Measurements from ENCODE around the gene CNTD1.

Gene CNTD1

DNA sequence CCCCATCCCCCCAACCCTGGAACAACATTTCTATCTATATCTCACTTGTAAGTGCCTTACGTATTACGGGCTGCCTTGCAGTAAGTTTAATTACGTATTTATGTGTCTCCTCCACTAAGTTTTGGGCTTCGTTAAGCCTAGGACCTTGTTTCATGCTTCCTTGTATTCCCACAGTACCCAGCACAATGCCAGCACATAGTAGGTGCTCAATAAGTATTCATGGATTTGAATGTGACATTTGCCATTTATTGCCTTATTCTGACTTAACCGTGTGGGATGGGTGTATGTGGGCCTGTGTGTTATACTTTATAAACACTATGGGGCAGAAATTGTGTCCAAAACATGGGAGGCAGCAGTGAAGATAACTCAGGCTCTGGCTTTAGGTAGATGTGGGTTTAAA lies 6.1 kb upstream of the CNTD1 start:
- TF ChIP-seq, protein P1, sequence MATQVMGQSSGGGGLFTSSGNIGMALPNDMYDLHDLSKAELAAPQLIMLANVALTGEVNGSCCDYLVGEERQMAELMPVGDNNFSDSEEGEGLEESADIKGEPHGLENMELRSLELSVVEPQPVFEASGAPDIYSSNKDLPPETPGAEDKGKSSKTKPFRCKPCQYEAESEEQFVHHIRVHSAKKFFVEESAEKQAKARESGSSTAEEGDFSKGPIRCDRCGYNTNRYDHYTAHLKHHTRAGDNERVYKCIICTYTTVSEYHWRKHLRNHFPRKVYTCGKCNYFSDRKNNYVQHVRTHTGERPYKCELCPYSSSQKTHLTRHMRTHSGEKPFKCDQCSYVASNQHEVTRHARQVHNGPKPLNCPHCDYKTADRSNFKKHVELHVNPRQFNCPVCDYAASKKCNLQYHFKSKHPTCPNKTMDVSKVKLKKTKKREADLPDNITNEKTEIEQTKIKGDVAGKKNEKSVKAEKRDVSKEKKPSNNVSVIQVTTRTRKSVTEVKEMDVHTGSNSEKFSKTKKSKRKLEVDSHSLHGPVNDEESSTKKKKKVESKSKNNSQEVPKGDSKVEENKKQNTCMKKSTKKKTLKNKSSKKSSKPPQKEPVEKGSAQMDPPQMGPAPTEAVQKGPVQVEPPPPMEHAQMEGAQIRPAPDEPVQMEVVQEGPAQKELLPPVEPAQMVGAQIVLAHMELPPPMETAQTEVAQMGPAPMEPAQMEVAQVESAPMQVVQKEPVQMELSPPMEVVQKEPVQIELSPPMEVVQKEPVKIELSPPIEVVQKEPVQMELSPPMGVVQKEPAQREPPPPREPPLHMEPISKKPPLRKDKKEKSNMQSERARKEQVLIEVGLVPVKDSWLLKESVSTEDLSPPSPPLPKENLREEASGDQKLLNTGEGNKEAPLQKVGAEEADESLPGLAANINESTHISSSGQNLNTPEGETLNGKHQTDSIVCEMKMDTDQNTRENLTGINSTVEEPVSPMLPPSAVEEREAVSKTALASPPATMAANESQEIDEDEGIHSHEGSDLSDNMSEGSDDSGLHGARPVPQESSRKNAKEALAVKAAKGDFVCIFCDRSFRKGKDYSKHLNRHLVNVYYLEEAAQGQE (IDR thresholded peaks at IDR 0.05; ENCODE audit: insufficient read depth in 1 of 2, low read depth in 2 of 2, low read length in 2 of 2), result no peak
- TF ChIP-seq POLR2AphosphoS5 (IDR thresholded peaks at IDR 0.05; ENCODE audit: low read depth, low read length), result no peak
- no peak for TF ChIP-seq SIN3A (IDR thresholded peaks at IDR 0.05; ENCODE audit: borderline replicate concordance, insufficient read depth, low read length)

DNA sequence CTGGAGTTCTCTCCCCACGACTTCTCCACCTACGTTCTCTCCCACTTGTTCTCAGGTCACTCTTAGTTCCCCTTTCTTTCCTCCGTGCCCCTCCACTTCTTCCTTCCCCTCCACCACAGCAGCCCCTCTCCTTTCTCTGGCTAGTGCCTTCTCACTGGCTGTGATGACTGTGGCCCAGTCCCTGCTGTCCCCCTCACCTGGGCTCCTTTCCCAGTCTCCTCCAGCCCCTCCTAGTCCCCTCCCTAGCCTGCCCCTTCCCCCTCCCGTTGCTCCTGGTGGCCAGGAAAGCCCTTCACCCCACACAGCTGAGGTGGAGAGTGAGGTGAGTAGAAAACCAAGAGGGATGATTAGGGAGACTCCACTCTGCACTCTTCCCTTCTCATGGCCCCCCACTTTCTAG lies 3.6 kb upstream of the CNTD1 start:
- no peak for TF ChIP-seq TAF1 (IDR thresholded peaks at IDR 0.05; ENCODE audit: borderline replicate concordance, insufficient read depth, low read length)
- TF ChIP-seq POLR2AphosphoS5 (IDR thresholded peaks at IDR 0.05; ENCODE audit: low read depth, low read length), result no peak
- TF ChIP-seq, protein P1 (IDR thresholded peaks at IDR 0.05; ENCODE audit: insufficient read depth in 1 of 2, low read depth in 2 of 2, low read length in 2 of 2), result no peak
- no peak for TF ChIP-seq SIN3A (IDR thresholded peaks at IDR 0.05; ENCODE audit: borderline replicate concordance, insufficient read depth, low read length)
- TF ChIP-seq FOXP2 (optimal IDR thresholded peaks at IDR 0.05; ENCODE audit: borderline replicate concordance, extremely low read depth, extremely low read length, insufficient read depth), result no peak

DNA sequence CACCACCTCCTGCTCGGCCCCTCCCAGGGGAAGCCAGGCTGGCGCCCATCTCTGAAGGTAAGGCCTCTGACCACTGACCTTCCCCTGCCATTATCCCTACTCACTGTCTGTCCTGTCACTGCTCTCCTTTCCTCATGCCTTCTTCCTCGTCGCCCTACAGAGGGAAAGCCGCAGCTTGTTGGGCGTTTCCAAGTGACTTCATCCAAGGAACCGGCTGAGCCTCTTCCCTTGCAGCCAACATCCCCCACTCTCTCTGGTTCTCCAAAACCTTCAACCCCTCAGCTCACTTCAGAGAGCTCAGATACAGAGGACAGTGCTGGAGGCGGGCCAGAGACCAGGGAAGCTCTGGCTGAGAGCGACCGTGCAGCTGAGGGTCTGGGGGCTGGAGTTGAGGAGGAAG lies 3.2 kb upstream of the CNTD1 start:
- TF ChIP-seq, protein P1 (IDR thresholded peaks at IDR 0.05; ENCODE audit: insufficient read depth in 1 of 2, low read depth in 2 of 2, low read length in 2 of 2), result no peak
- TF ChIP-seq SIN3A (IDR thresholded peaks at IDR 0.05; ENCODE audit: borderline replicate concordance, insufficient read depth, low read length), result no peak
- no peak for TF ChIP-seq POLR2AphosphoS5 (IDR thresholded peaks at IDR 0.05; ENCODE audit: low read depth, low read length)
- no peak for TF ChIP-seq TAF1 (IDR thresholded peaks at IDR 0.05; ENCODE audit: borderline replicate concordance, insufficient read depth, low read length)
- TF ChIP-seq FOXP2 (optimal IDR thresholded peaks at IDR 0.05; ENCODE audit: borderline replicate concordance, extremely low read depth, extremely low read length, insufficient read depth), result no peak

DNA sequence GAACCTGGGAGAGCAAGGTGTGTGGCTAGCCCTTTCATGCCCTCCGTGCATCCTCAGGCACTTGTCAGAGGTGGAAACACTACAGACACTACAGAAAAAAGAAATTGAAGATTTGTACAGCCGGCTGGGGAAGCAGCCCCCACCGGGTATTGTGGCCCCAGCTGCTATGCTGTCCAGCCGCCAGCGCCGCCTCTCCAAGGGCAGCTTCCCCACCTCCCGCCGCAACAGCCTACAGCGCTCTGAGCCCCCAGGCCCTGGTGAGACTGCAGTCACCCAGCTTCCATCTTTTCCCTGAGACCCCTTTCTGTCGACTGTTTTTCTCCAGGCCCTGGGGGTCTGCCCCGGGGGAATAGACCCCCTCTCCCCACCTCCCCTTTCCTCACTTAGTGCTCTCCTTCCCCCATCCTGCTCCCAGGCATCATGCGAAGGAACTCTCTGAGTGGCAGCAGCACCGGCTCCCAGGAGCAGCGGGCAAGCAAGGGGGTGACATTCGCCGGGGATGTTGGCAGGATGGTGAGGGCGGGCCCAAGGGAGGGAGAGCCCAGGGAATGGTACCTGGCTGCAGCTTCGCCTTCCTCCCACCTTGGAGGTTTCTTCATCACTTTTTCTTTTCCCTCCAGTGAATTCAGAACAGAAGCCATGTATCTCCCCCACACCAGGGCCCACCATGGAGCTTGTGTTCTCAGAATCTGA lies 2.4 kb upstream of the CNTD1 start:
- TF ChIP-seq FOXP2 (optimal IDR thresholded peaks at IDR 0.05; ENCODE audit: borderline replicate concordance, extremely low read depth, extremely low read length, insufficient read depth) (no peak), TAF1 (IDR thresholded peaks at IDR 0.05; ENCODE audit: borderline replicate concordance, insufficient read depth, low read length) (no peak), SIN3A (IDR thresholded peaks at IDR 0.05; ENCODE audit: borderline replicate concordance, insufficient read depth, low read length) (no peak), POLR2AphosphoS5 (IDR thresholded peaks at IDR 0.05; ENCODE audit: low read depth, low read length) (no peak)
- TF ChIP-seq, protein P1 (IDR thresholded peaks at IDR 0.05; ENCODE audit: insufficient read depth in 1 of 2, low read depth in 2 of 2, low read length in 2 of 2), result no peak
